Kidney epithelial cell (primary cell): Measurements from ENCODE around the gene RNF7. TPM values are rescaled to one million over a fixed set of nuclear protein-coding genes. Genes with fewer than 3 reads are reported as not detected.
"Not testable (repeated sequence)": the region's sequence is repeated elsewhere in the genome, so short reads cannot be mapped to it uniquely, and the experiment has no call there.

Experiments
- DNase-seq: peaks from one replicate; pipeline ENCODE4 v3.0.0-alpha.2; 2010; ENCODE audit warnings: low read depth
- H3K27me3 ChIP-seq: 2 replicates; pipeline ENCODE4 v1.6.0; 2011; ENCODE audit warnings: low read length; ENCODE audit not compliant: control insufficient read depth, insufficient read depth
- H3K36me3 ChIP-seq: 2 replicates; pipeline ENCODE4 v1.5.1; 2011; ENCODE audit warnings: low read length; ENCODE audit not compliant: control insufficient read depth, insufficient read depth
- H3K4me3 ChIP-seq: 2 replicates; pipeline ENCODE4 v1.5.1; 2011; ENCODE audit warnings: low read depth, mild to moderate bottlenecking, control low read depth, low read length
- total RNA-seq: library from RNA; depleted of rRNA; stranded (reverse); fragments of >200 nt; gene quantifications from 2 replicates; pipeline ENCODE4 v1.2.3, GENCODE V29; 2015
- TF ChIP-seq, protein P1 (sequence below): IDR thresholded peaks from 2 replicates; pipeline ENCODE4 v1.5.1; 2011; ENCODE audit warnings: mild to moderate bottlenecking, moderate library complexity, low read length, control low read depth, inconsistent platforms; ENCODE audit not compliant: insufficient read depth, poor library complexity, severe bottlenecking

Gene RNF7
- total RNA-seq, 1 donor from 2014 or later = 174 TPM

DNA sequence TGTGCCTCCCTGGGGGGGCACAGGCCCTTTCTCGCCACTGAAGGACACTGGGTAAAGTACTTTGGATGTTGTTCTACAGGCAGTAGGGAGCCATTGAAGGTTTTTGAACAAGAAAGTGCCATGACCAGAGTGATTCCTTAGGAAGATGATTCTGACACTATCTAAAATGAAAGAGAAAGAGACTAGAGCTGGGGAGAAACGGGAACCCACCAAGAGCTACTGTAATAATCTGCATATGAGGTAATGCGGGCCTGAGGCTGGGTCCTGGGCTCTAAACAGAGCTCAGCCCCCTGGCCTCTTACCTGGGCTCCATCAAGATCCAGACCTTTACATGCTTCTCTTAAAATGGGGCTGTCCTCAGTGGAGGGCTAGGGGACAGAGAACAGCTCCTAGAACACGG lies 50.1 kb downstream of the RNF7 start:
- Histone ChIP-seq H3K27me3 (no peaks in the 10 kb centered on the region), H3K4me3 (no peak overlapping the region), H3K36me3 (no peaks in the 10 kb centered on the region)
- TF ChIP-seq, protein P1, sequence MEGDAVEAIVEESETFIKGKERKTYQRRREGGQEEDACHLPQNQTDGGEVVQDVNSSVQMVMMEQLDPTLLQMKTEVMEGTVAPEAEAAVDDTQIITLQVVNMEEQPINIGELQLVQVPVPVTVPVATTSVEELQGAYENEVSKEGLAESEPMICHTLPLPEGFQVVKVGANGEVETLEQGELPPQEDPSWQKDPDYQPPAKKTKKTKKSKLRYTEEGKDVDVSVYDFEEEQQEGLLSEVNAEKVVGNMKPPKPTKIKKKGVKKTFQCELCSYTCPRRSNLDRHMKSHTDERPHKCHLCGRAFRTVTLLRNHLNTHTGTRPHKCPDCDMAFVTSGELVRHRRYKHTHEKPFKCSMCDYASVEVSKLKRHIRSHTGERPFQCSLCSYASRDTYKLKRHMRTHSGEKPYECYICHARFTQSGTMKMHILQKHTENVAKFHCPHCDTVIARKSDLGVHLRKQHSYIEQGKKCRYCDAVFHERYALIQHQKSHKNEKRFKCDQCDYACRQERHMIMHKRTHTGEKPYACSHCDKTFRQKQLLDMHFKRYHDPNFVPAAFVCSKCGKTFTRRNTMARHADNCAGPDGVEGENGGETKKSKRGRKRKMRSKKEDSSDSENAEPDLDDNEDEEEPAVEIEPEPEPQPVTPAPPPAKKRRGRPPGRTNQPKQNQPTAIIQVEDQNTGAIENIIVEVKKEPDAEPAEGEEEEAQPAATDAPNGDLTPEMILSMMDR = no peak
- no peak for DNase-seq

- H3K4me3 ChIP-seq, H3K27me3 ChIP-seq, H3K36me3 ChIP-seq, DNase-seq: not testable (repeated sequence)
Observed at GRCh38 chr3:141788750-141789149, 50.7 kb downstream of the RNF7 start.

DNA sequence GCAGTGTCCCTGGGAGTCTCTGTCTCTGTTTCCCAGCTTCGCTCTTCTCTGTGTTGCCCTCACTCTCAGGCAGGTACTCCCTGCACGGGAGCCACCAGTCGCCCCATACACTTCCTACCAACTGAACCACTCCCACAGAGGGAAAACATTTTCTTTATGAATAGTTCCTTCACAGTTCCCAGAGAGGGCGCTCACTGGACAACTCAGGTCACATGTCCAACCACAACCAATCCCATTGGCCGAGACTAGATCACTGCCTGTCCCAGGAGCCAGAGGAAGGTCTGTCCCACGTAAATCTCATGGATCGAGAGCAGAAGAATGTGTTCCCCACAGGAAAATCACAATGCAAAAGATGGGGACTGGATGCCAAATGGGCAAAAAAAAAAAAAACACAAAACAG lies 51.2 kb downstream of the RNF7 start:
- no peaks in the 10 kb centered on the region for H3K36me3 ChIP-seq
- DNase-seq = no peak
- H3K4me3 ChIP-seq = no peak overlapping the region
- H3K27me3 ChIP-seq = no peaks in the 10 kb centered on the region
- TF ChIP-seq, protein P1 = no peak

DNA sequence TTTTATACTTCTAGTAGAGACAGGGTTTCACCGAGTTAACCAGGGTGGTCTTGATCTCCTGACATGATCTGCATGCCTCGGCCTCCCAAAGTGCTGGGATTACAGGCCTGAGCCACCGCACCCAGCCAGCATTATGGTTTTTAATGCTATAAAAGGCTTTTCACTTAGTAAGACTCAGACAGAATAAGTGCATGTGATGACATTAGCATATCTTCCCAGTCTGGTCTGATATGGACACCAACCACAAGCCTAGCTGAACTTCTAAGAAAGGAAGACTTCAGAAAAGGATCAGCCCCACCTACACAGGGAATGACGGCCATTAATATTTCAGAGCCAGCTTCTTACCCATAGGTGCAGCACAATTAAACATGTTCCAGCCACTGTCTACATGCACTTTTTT lies 52.1 kb downstream of the RNF7 start:
- no peak overlapping the region for H3K4me3 ChIP-seq
- no peaks in the 10 kb centered on the region for H3K27me3 ChIP-seq
- no peaks in the 10 kb centered on the region for H3K36me3 ChIP-seq
- TF ChIP-seq, protein P1 = no peak
- DNase-seq = no peak

GRCh38 chr3:141792495-141792894 lies 54.4 kb downstream of the RNF7 start:
- no peaks in the 10 kb centered on the region for H3K36me3 ChIP-seq
- H3K27me3 ChIP-seq = no peaks in the 10 kb centered on the region
- DNase-seq = no peak
- no peak overlapping the region for H3K4me3 ChIP-seq
- TF ChIP-seq, protein P1 = no peak

DNA sequence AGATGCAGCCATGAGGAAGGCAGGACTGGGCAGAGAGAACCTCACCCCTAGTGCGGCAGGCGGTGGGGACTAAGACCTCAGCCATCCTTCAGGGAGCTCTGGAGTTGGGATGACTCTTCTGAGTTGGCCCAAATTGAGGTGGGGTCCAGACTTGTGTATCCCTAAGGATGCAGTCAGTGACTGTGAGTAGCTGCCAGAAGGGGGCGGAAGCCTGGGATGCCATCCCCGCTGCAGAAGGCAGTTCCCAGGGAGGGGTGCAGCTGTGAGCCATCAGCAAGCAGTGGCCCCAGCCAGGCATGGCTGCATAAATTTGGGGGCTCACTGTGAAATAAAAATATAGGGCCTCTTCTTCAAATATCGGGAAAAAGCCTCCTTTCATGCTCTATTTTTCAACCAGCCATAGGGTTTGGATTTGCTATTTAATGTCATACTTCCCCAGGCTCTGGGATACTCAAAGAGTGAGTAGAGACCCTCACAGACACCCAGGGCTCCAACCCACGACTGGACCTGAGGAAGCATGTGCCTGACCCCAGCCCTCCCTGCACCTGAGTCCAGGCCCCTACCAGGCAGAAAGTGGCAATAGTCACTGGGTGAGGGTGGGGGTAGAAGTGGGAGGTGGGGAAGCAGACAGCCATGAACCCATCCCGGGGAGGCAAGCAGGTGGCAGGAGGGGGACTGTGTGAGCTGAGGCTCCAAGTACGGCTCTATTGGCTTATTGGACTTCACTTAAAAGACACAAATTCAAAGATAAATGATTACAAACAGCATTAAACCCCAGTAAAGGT lies 55.6 kb downstream of the RNF7 start:
- TF ChIP-seq, protein P1 = no peak
- DNase-seq = no peak
- Histone ChIP-seq H3K4me3 (no peak overlapping the region), H3K36me3 (no peaks in the 10 kb centered on the region), H3K27me3 (no peaks in the 10 kb centered on the region)
